Spleen (tissue), 7 donors: ENCODE data around the gene KCNQ5.

Source experiments
- CTCF ChIP-seq, 11 experiments: fragments of 200-600 bp in 7 of 11; fragments of 450-650 bp in 4 of 11; sonication (generic) in 4 of 11; IDR thresholded peaks in 8 of 11; conservative IDR thresholded peaks in 3 of 11; 1 replicate in 7 of 11; 2 replicates in 4 of 11; pipeline versions ENCODE4 v1.4.0 to v1.8.0; 2016 to 2021; ENCODE audit warnings: antibody characterized with exemption in 11 of 11, inconsistent platforms in 4 of 11, mild to moderate bottlenecking in 1 of 11
- POLR2A ChIP-seq, 3 donors: fragments of 450-650 bp; IDR thresholded peaks; one replicate each; pipeline ENCODE4 v1.5.1; 2017; ENCODE audit warnings: antibody characterized with exemption in 3 of 3, mild to moderate bottlenecking in 1 of 3
- donor health status: DM: no; HTN: no; CAD: no; lungs with moderate emphysema.
- donor health status: DM: no; HTN: no; CAD: no.
- donor health status: DM: no; HTN: no; CAD: no.

GRCh38 chr6:73108949-73109348, 487.1 kb downstream of the KCNQ5 start:
- no peak for TF ChIP-seq CTCF (IDR thresholded peaks at IDR 0.05 in 8 of 11, conservative IDR thresholded peaks at IDR 0.05 in 3 of 11)
- no peak for TF ChIP-seq POLR2A (IDR thresholded peaks at IDR 0.05)
